GM12892 (cell line): ENCODE measurements around the gene LGSN.
"Not testable (repeated sequence)": the region's sequence is repeated elsewhere in the genome, so short reads cannot be mapped to it uniquely, and the experiment has no call there.

Source experiments
- DNase-seq: peaks from one replicate; pipeline ENCODE4 v3.0.0; 2011; ENCODE audit not compliant: insufficient read length
- FAIRE-seq: peaks from 2 replicates; lab custom pipeline; 2011; peaks lifted over from hg19 to GRCh38; lab: Jason Lieb, UNC
- POLR2A ChIP-seq: IDR thresholded peaks from 2 replicates; pipeline ENCODE4 v1.6.1; 2011; ENCODE audit warnings: low read depth, low read length, control low read depth
- POLR2AphosphoS5 ChIP-seq: IDR thresholded peaks from 2 replicates; pipeline ENCODE4 v1.6.1; 2011; ENCODE audit warnings: low read depth, low read length, control low read depth
- TAF1 ChIP-seq: IDR thresholded peaks from 2 replicates; pipeline ENCODE4 v1.6.1; 2011; ENCODE audit warnings: low read depth, mild to moderate bottlenecking, control low read depth, low read length, borderline replicate concordance

The LGSN gene

GRCh38 chr6:63299667-63300066 lies 20.1 kb downstream of the LGSN start:
- no peak for TF ChIP-seq TAF1
- TF ChIP-seq POLR2A, result no peak
- no peak for TF ChIP-seq POLR2AphosphoS5
- FAIRE-seq, result no peak

GRCh38 chr6:63295553-63296194 lies 24.1 kb downstream of the LGSN start:
- TF ChIP-seq TAF1, result no peak
- TF ChIP-seq POLR2A, result no peak
- DNase-seq, result no peak
- no peak for FAIRE-seq

More at GRCh38 chr6:63299667-63300066, 20.1 kb downstream of the LGSN start:
- DNase-seq, result no peak

- no peak for DNase-seq
- no peak for FAIRE-seq
- TF ChIP-seq TAF1, result no peak
- TF ChIP-seq POLR2AphosphoS5, result no peak
- TF ChIP-seq POLR2A, result no peak
Observed at GRCh38 chr6:63290492-63291058, 29.2 kb downstream of the LGSN start.

GRCh38 chr6:63289269-63289872 lies 30.4 kb downstream of the LGSN start:
- TF ChIP-seq POLR2A, result no peak
- TF ChIP-seq POLR2AphosphoS5, result no peak
- TF ChIP-seq TAF1, result no peak
- DNase-seq, result no peak
- FAIRE-seq, result no peak

- TF ChIP-seq POLR2AphosphoS5, result no peak
- no peak for TF ChIP-seq TAF1
- no peak for TF ChIP-seq POLR2A
- FAIRE-seq, result no peak
- no peak for DNase-seq
Observed at GRCh38 chr6:63280639-63281180, 39.1 kb downstream of the LGSN start.

- no peak for FAIRE-seq
- DNase-seq, result no peak
- TF ChIP-seq POLR2AphosphoS5, result no peak
- no peak for TF ChIP-seq POLR2A
- TF ChIP-seq TAF1, result no peak
Observed at GRCh38 chr6:63278916-63279315, 40.9 kb downstream of the LGSN start.

GRCh38 chr6:63275953-63276352 lies 43.8 kb downstream of the LGSN start:
- no peak for FAIRE-seq

GRCh38 chr6:63274795-63275430 lies 44.9 kb downstream of the LGSN start:
- FAIRE-seq, DNase-seq: not testable (repeated sequence)

More at GRCh38 chr6:63275953-63276352, 43.8 kb downstream of the LGSN start:
- TF ChIP-seq POLR2AphosphoS5 (no peak), POLR2A (no peak), TAF1 (no peak)
- no peak for DNase-seq

GRCh38 chr6:63272397-63272796 lies 47.4 kb downstream of the LGSN start:
- TF ChIP-seq POLR2AphosphoS5 (no peak), POLR2A (no peak), TAF1 (no peak)
- no peak for DNase-seq
- FAIRE-seq, result no peak

- no peak for DNase-seq
- FAIRE-seq, result no peak
- TF ChIP-seq POLR2A (no peak), TAF1 (no peak), POLR2AphosphoS5 (no peak)
Observed at GRCh38 chr6:63269470-63269869, 50.3 kb downstream of the LGSN start.

- FAIRE-seq (no peak), DNase-seq (no peak)
- TF ChIP-seq POLR2A (no peak), TAF1 (no peak), POLR2AphosphoS5 (no peak)
Observed at GRCh38 chr6:63268574-63268973, 51.2 kb downstream of the LGSN start.

GRCh38 chr6:63267828-63268227 lies 52.0 kb downstream of the LGSN start:
- TF ChIP-seq POLR2A (no peak), TAF1 (no peak), POLR2AphosphoS5 (no peak)
- FAIRE-seq, result no peak
- DNase-seq, result no peak

- FAIRE-seq (no peak), DNase-seq (no peak)
- no peak for TF ChIP-seq TAF1
- TF ChIP-seq POLR2AphosphoS5, result no peak
- TF ChIP-seq POLR2A, result no peak
Observed at GRCh38 chr6:63267046-63267445, 52.7 kb downstream of the LGSN start.
